GM21529 (cell line): ENCODE measurements around the gene ILRUN.
"Not testable (repeated sequence)": the region's sequence is repeated elsewhere in the genome, so short reads cannot be mapped to it uniquely, and the experiment has no call there.

Experiments used
- ATAC-seq: cut with Tn5 transposase; IDR thresholded peaks from one replicate; pipeline ENCODE4 v1.9.1; 2021; ENCODE audit not compliant: unreplicated experiment

The ILRUN gene

GRCh38 chr6:34696739-34697543 lies at the start of gene ILRUN:
ILRUN (minus strand) TSS chr6:34696767; CDS start chr6:34696603, 164 bp downstream.
- ATAC-seq: peak; percentile 74

GRCh38 chr6:34745277-34746103 lies 48.9 kb upstream of the ILRUN start:
- no peak for ATAC-seq

- ATAC-seq: not testable (repeated sequence)
Observed at GRCh38 chr6:34744294-34744647, 47.7 kb upstream of the ILRUN start.

- ATAC-seq: no peak
Observed at GRCh38 chr6:34743625-34744293, 47.2 kb upstream of the ILRUN start.

GRCh38 chr6:34742094-34742493 lies 45.5 kb upstream of the ILRUN start:
- ATAC-seq: no peak

- no peak for ATAC-seq
Observed at GRCh38 chr6:34736823-34737222, 40.3 kb upstream of the ILRUN start.

- no peak for ATAC-seq
Observed at GRCh38 chr6:34731393-34732060, 35.0 kb upstream of the ILRUN start.

- ATAC-seq: no peak
Observed at GRCh38 chr6:34729631-34730470, 33.3 kb upstream of the ILRUN start.

- ATAC-seq: no peak
Observed at GRCh38 chr6:34726055-34726454, 29.5 kb upstream of the ILRUN start.

- ATAC-seq: no peak
Observed at GRCh38 chr6:34723203-34723602, 26.6 kb upstream of the ILRUN start.

- ATAC-seq: no peak
Observed at GRCh38 chr6:34722451-34722850, 25.9 kb upstream of the ILRUN start.

GRCh38 chr6:34720160-34720559 lies 23.6 kb upstream of the ILRUN start:
- ATAC-seq: not testable (repeated sequence)

GRCh38 chr6:34719646-34720045 lies 23.1 kb upstream of the ILRUN start:
- not testable (repeated sequence) for ATAC-seq

GRCh38 chr6:34718976-34719375 lies 22.4 kb upstream of the ILRUN start:
- ATAC-seq: no peak

GRCh38 chr6:34717466-34717865 lies 20.9 kb upstream of the ILRUN start:
- ATAC-seq: no peak

- no peak for ATAC-seq
Observed at GRCh38 chr6:34714663-34715062, 18.1 kb upstream of the ILRUN start.

GRCh38 chr6:34712881-34713280 lies 16.3 kb upstream of the ILRUN start:
- not testable (repeated sequence) for ATAC-seq

GRCh38 chr6:34709386-34709785 lies 12.8 kb upstream of the ILRUN start:
- no peak for ATAC-seq

GRCh38 chr6:34705241-34705640 lies 8.7 kb upstream of the ILRUN start:
- ATAC-seq: no peak

GRCh38 chr6:34701199-34701598 lies 4.6 kb upstream of the ILRUN start:
- ATAC-seq: no peak
